Fibroblast of skin of abdomen (primary cell): ENCODE data around the gene KRT72.

Experiments used
- DNase-seq: peaks from one replicate; pipeline ENCODE4 v3.0.0-alpha.2; 2013

Gene KRT72

GRCh38 chr12:52539821-52540173 is 61.5 kb downstream of the KRT72 start:
- DNase-seq: no peak

- peak; percentile 81 for DNase-seq
Measured at GRCh38 chr12:52539083-52539820, 62.0 kb downstream of the KRT72 start.

- no peak for DNase-seq
Measured at GRCh38 chr12:52537101-52537500, 64.2 kb downstream of the KRT72 start.
